Uterus (tissue), 2 donors: ENCODE results near the gene ZNF462.

Experiments
- CTCF ChIP-seq, 4 experiments: fragments of 200-600 bp in 2 of 4; fragments of 450-650 bp in 2 of 4; sonication (generic) in 2 of 4; IDR thresholded peaks; one replicate each; pipeline ENCODE4 v1.5.1; 2016 to 2019; ENCODE audit warnings: antibody characterized with exemption in 4 of 4, mild to moderate bottlenecking in 2 of 4, moderate library complexity in 1 of 4
- POLR2A ChIP-seq, 2 donors: fragments of 450-650 bp; IDR thresholded peaks; one replicate each; pipeline ENCODE4 v1.6.1; 2016; ENCODE audit warnings: antibody characterized with exemption in 2 of 2, mild to moderate bottlenecking in 1 of 2, moderate library complexity in 1 of 2

- TF ChIP-seq CTCF (IDR thresholded peaks at IDR 0.05) (no peak), POLR2A (IDR thresholded peaks at IDR 0.05) (no peak)
Observed at GRCh38 chr9:106982636-106983035, 119.7 kb downstream of the ZNF462 start.
